Measurements from ENCODE around the gene PIMREG. TPM values are rescaled to one million over a fixed set of nuclear protein-coding genes. Genes with fewer than 3 reads are reported as not detected.

Gene PIMREG
- total RNA-seq, 1 donor from 2014 or later = 9.1 TPM

DNA sequence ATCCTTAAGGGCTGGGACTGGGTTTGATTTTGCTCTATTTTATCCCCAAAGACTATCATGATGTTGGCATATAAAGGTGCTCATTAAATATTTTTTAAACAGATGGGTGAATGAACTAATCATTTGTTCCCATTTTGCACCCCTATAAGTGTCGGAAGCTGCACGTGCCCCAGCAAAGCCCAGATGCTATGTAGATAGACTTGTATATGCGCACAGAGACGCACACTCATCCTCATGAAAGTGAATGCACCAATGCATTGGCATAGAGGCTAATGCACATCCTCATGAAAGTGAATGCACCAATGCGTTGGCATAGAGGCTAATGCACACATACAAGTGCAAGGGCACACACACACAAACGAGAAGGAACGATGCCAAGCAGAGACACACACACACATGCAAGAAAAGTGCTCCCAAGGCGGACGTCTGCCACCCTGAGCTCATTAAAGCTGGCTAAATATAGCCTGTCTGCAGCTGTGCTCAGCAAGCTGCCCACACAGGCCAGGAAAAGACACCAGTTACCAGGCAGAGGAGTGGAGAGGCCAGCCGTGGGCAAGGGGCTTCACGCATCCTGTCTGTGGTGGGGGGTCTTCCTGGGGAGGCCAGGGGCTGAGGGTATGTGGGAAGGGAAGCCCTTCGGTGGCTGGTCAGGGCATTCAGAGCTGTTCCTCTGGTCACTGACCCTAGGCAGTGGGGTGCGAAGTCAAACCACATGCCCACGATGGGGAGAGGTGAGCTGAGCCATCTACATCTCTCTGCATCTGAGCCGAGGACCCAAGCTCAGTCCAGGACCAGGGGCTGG is 52.6 kb downstream of the PIMREG start:
- no peaks in the 10 kb centered on the region for H3K27me3 Mint-ChIP-seq (ENCODE audit: unreplicated experiment)
- H3K4me1 Mint-ChIP-seq (ENCODE audit: unreplicated experiment) = peaks cover 45% of the 10 kb centered on the region
- no peaks in the 10 kb centered on the region for H3K36me3 Mint-ChIP-seq (ENCODE audit: low read depth, unreplicated experiment)

GRCh38 chr17:6497496-6498221 is 53.4 kb downstream of the PIMREG start:
- no peaks in the 10 kb centered on the region for H3K9me3 Mint-ChIP-seq (ENCODE audit: unreplicated experiment)
- no peak overlapping the region for H3K27ac Mint-ChIP-seq (ENCODE audit: unreplicated experiment)
- TF ChIP-seq CTCF (IDR thresholded peaks at IDR 0.05; ENCODE audit: unreplicated experiment) = no peak
- no peak for DNase-seq (ENCODE audit: low spot score)
- no peak overlapping the region for H3K4me3 Mint-ChIP-seq (ENCODE audit: unreplicated experiment)
- H3K4me1 Mint-ChIP-seq (ENCODE audit: unreplicated experiment) = peaks cover 45% of the 10 kb centered on the region
- H3K36me3 Mint-ChIP-seq (ENCODE audit: low read depth, unreplicated experiment) = no peaks in the 10 kb centered on the region
- H3K27me3 Mint-ChIP-seq (ENCODE audit: unreplicated experiment) = no peaks in the 10 kb centered on the region

More for the DNA sequence above, 52.6 kb downstream of the PIMREG start:
- no peak for DNase-seq (ENCODE audit: low spot score)
- no peak for TF ChIP-seq CTCF (IDR thresholded peaks at IDR 0.05; ENCODE audit: unreplicated experiment)
- Mint-ChIP-seq H3K27ac (ENCODE audit: unreplicated experiment) (peak overlapping the region; percentile 12), H3K4me3 (ENCODE audit: unreplicated experiment) (peak overlapping the region; percentile 47), H3K9me3 (ENCODE audit: unreplicated experiment) (no peaks in the 10 kb centered on the region)

DNA sequence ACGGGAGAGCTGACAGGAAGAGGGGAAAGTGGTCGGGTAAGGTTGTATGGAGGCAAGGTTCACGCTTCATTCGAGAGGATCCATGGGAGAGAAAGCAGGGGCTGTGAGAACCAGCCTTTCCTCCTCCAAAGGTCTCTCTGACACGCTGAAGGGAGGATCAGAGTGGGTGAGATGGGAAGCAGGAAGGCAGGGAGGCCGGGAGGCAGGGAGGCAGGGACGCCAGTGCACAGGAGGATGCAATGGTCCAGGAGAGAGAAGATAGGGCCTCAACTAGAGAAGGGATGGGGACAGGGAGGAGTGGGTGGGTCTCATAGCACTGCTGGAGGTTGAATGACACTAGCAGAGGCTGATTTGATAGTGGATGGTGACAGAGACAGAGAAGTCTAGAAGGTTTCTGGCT is 54.1 kb downstream of the PIMREG start:
- H3K4me1 Mint-ChIP-seq (ENCODE audit: unreplicated experiment) = peaks cover 45% of the 10 kb centered on the region
- DNase-seq (ENCODE audit: low spot score) = no peak
- H3K27ac Mint-ChIP-seq (ENCODE audit: unreplicated experiment) = no peak overlapping the region
- no peaks in the 10 kb centered on the region for H3K9me3 Mint-ChIP-seq (ENCODE audit: unreplicated experiment)
- H3K36me3 Mint-ChIP-seq (ENCODE audit: low read depth, unreplicated experiment) = no peaks in the 10 kb centered on the region
- no peak for TF ChIP-seq CTCF (IDR thresholded peaks at IDR 0.05; ENCODE audit: unreplicated experiment)
- no peak overlapping the region for H3K4me3 Mint-ChIP-seq (ENCODE audit: unreplicated experiment)
- H3K27me3 Mint-ChIP-seq (ENCODE audit: unreplicated experiment) = no peaks in the 10 kb centered on the region

- Mint-ChIP-seq H3K36me3 (ENCODE audit: low read depth, unreplicated experiment) (peaks cover 5% of the 10 kb centered on the region), H3K27me3 (ENCODE audit: unreplicated experiment) (peaks cover 2% of the 10 kb centered on the region), H3K4me1 (ENCODE audit: unreplicated experiment) (peaks cover 45% of the 10 kb centered on the region), H3K27ac (ENCODE audit: unreplicated experiment) (no peak overlapping the region), H3K9me3 (ENCODE audit: unreplicated experiment) (peaks cover 2% of the 10 kb centered on the region), H3K4me3 (ENCODE audit: unreplicated experiment) (no peak overlapping the region)
- no peak for TF ChIP-seq CTCF (IDR thresholded peaks at IDR 0.05; ENCODE audit: unreplicated experiment)
- no peak for DNase-seq (ENCODE audit: low spot score)
These were observed 54.8 kb downstream of the PIMREG start for GRCh38 chr17:6498901-6499540.

Other genes with a start within 250 kb of the PIMREG start
- not detected for gene AIPL1, start 9.3 kb upstream of the PIMREG start, total RNA-seq (ENCODE audit: unreplicated experiment)
- gene PITPNM3, start 112.1 kb downstream of the PIMREG start, total RNA-seq (ENCODE audit: unreplicated experiment) = 0.72 TPM
- 22.6 TPM for gene KIAA0753, start 196.3 kb downstream of the PIMREG start, total RNA-seq (ENCODE audit: unreplicated experiment)
- gene TXNDC17, start 196.6 kb downstream of the PIMREG start, total RNA-seq (ENCODE audit: unreplicated experiment) = 94.2 TPM
- gene MED31, start 207.2 kb downstream of the PIMREG start, total RNA-seq (ENCODE audit: unreplicated experiment) = 18.3 TPM
- 3.8 TPM for gene C17orf100, start 207.3 kb downstream of the PIMREG start, total RNA-seq (ENCODE audit: unreplicated experiment)

All from endothelial cell (in vitro differentiated cells).